HG03521 (cell line): ENCODE results near the gene TEAD1.

Source experiments
- ATAC-seq: cut with Tn5 transposase; IDR thresholded peaks from one replicate; pipeline ENCODE4 v1.9.1; 2021; ENCODE audit warnings: mild to moderate bottlenecking, moderate library complexity; ENCODE audit not compliant: unreplicated experiment

The TEAD1 gene

GRCh38 chr11:12885717-12886239 lies 211.6 kb downstream of the TEAD1 start:
- no peak for ATAC-seq

GRCh38 chr11:12886508-12886907 lies 212.3 kb downstream of the TEAD1 start:
- ATAC-seq: no peak

GRCh38 chr11:12888525-12889158 lies 214.4 kb downstream of the TEAD1 start:
- ATAC-seq: no peak

GRCh38 chr11:12889243-12889642 lies 215.0 kb downstream of the TEAD1 start:
- ATAC-seq: no peak

- no peak for ATAC-seq
Measured at GRCh38 chr11:12890476-12890875, 216.3 kb downstream of the TEAD1 start.

GRCh38 chr11:12893787-12894672 lies 219.8 kb downstream of the TEAD1 start:
- ATAC-seq: no peak

- ATAC-seq: no peak
Measured at GRCh38 chr11:12897390-12897789, 223.2 kb downstream of the TEAD1 start.

GRCh38 chr11:12897867-12898266 lies 223.6 kb downstream of the TEAD1 start:
- ATAC-seq: no peak

GRCh38 chr11:12900496-12900895 lies 226.3 kb downstream of the TEAD1 start:
- no peak for ATAC-seq

GRCh38 chr11:12901272-12901671 lies 227.1 kb downstream of the TEAD1 start:
- ATAC-seq: no peak

- no peak for ATAC-seq
Measured at GRCh38 chr11:12901874-12902481, 227.8 kb downstream of the TEAD1 start.

GRCh38 chr11:12902791-12903486 lies 228.7 kb downstream of the TEAD1 start:
- no peak for ATAC-seq

GRCh38 chr11:12905435-12905834 lies 231.2 kb downstream of the TEAD1 start:
- no peak for ATAC-seq

GRCh38 chr11:12906501-12906900 lies 232.3 kb downstream of the TEAD1 start:
- ATAC-seq: no peak

GRCh38 chr11:12909879-12910278 lies 235.7 kb downstream of the TEAD1 start:
- no peak for ATAC-seq

GRCh38 chr11:12914400-12914912 lies 240.2 kb downstream of the TEAD1 start:
- ATAC-seq: no peak

GRCh38 chr11:12915093-12915492 lies 240.9 kb downstream of the TEAD1 start:
- no peak for ATAC-seq

GRCh38 chr11:12917822-12918221 lies 243.6 kb downstream of the TEAD1 start:
- no peak for ATAC-seq

- ATAC-seq: no peak
Measured at GRCh38 chr11:12918667-12919066, 244.4 kb downstream of the TEAD1 start.

- no peak for ATAC-seq
Measured at GRCh38 chr11:12922418-12922817, 248.2 kb downstream of the TEAD1 start.

- no peak for ATAC-seq
Measured at GRCh38 chr11:12922980-12923507, 248.8 kb downstream of the TEAD1 start.
